ENCODE measurements around the gene ZNF574.

- TF ChIP-seq POLR2A (IDR thresholded peaks at IDR 0.05): no peak
- TF ChIP-seq, protein P1, sequence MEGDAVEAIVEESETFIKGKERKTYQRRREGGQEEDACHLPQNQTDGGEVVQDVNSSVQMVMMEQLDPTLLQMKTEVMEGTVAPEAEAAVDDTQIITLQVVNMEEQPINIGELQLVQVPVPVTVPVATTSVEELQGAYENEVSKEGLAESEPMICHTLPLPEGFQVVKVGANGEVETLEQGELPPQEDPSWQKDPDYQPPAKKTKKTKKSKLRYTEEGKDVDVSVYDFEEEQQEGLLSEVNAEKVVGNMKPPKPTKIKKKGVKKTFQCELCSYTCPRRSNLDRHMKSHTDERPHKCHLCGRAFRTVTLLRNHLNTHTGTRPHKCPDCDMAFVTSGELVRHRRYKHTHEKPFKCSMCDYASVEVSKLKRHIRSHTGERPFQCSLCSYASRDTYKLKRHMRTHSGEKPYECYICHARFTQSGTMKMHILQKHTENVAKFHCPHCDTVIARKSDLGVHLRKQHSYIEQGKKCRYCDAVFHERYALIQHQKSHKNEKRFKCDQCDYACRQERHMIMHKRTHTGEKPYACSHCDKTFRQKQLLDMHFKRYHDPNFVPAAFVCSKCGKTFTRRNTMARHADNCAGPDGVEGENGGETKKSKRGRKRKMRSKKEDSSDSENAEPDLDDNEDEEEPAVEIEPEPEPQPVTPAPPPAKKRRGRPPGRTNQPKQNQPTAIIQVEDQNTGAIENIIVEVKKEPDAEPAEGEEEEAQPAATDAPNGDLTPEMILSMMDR (IDR thresholded peaks at IDR 0.05): no peak
These were observed 1.2 kb upstream of the ZNF574 start for GRCh38 chr19:42074513-42075363.

Data from prostate gland (tissue), 2 donors.